GM12872 (cell line): ENCODE measurements around the gene HIVEP3.

Experiments
- CTCF ChIP-seq: IDR thresholded peaks from 3 replicates; pipeline ENCODE4 v1.5.1; 2011; ENCODE audit warnings: low read depth, mild to moderate bottlenecking, low read length, moderate library complexity; ENCODE audit not compliant: insufficient read depth

Gene HIVEP3

GRCh38 chr1:41481109-41481775 lies 437.5 kb downstream of the HIVEP3 start:
- TF ChIP-seq CTCF = no peak

- no peak for TF ChIP-seq CTCF
Observed at GRCh38 chr1:41480204-41481108, 438.3 kb downstream of the HIVEP3 start.

- TF ChIP-seq CTCF = no peak
Observed at GRCh38 chr1:41479808-41480160, 438.9 kb downstream of the HIVEP3 start.

GRCh38 chr1:41479000-41479807 lies 439.5 kb downstream of the HIVEP3 start:
- no peak for TF ChIP-seq CTCF

- TF ChIP-seq CTCF = no peak
Observed at GRCh38 chr1:41478118-41478748, 440.5 kb downstream of the HIVEP3 start.

GRCh38 chr1:41476807-41477361 lies 441.8 kb downstream of the HIVEP3 start:
- TF ChIP-seq CTCF = no peak
